Esophagus squamous epithelium (tissue), 5 donors: ENCODE measurements around the gene SVOPL. TPM values are rescaled to one million over a fixed set of nuclear protein-coding genes. Genes with fewer than 3 reads are reported as not detected.

Experiments
- DNase-seq: peaks from one replicate; lab custom pipeline; 2025; lab: John Stamatoyannopoulos, UW
- H3K27ac ChIP-seq, 4 donors: fragments of 200-600 bp; sonication (generic); one replicate each; pipeline ENCODE4 v1.5.1; 2016 to 2019; ENCODE audit warnings: mild to moderate bottlenecking in 1 of 4
- H3K27me3 ChIP-seq, 4 donors: fragments of 200-600 bp; sonication (generic); 1 replicate in 3 of 4; 2 replicates in 1 of 4; pipeline versions ENCODE4 v1.5.1 to v1.6.0; 2017 to 2021; ENCODE audit warnings: antibody characterized with exemption in 1 of 4
- H3K36me3 ChIP-seq, 3 donors: fragments of 200-600 bp; sonication (generic); one replicate each; pipeline ENCODE4 v1.5.1; 2016 to 2019
- H3K4me1 ChIP-seq, 3 donors: fragments of 200-600 bp; sonication (generic); one replicate each; pipeline ENCODE4 v1.5.1; 2017 to 2019
- H3K4me3 ChIP-seq, 4 donors: fragments of 200-600 bp; sonication (generic); 1 replicate in 3 of 4; 2 replicates in 1 of 4; pipeline ENCODE4 v1.5.1; 2016 to 2019; ENCODE audit warnings: mild to moderate bottlenecking in 2 of 4, moderate library complexity in 1 of 4
- H3K9me3 ChIP-seq, 3 donors: fragments of 200-600 bp; sonication (generic); one replicate each; pipeline ENCODE4 v1.5.1; 2016 to 2019
- CTCF ChIP-seq, 6 experiments: fragments of 450-650 bp in 4 of 6; fragments of 200-600 bp in 2 of 6; sonication (generic) in 2 of 6; IDR thresholded peaks; one replicate each; pipeline ENCODE4 v1.5.1; 2016 to 2019; ENCODE audit warnings: antibody characterized with exemption in 6 of 6, mild to moderate bottlenecking in 4 of 6, moderate library complexity in 4 of 6
- POLR2A ChIP-seq, 4 donors: fragments of 450-650 bp; IDR thresholded peaks; one replicate each; pipeline ENCODE4 v1.6.1; 2017; ENCODE audit warnings: antibody characterized with exemption in 4 of 4, mild to moderate bottlenecking in 4 of 4, moderate library complexity in 3 of 4
- WGBS, 2 donors: methylation state at CpG; one replicate each; pipeline ENCODE4 v1.1.5; 2018; 5-methylcytosine and 5-hydroxymethylcytosine counted together
- intact Hi-C: fragments of 100-400 bp; cut with DNase I; formaldehyde crosslinking; loops from one replicate; pipeline ENCODE4 v1.15.0; 2022
- total RNA-seq, 4 donors: library from RNA; depleted of rRNA; stranded (reverse); fragments of >200 nt; gene quantifications; one replicate each; pipeline ENCODE4 v1.1.0, GENCODE V29; 2016
- donor health status: DM: yes; HTN: yes; CAD: no.

The SVOPL gene
- total RNA-seq, 4 donors from 2014 or later: 0.18 TPM; not detected in 3

- peaks cover 0 to 34% (median 0%) of the 10 kb centered on the region in 4 donors for H3K27me3 ChIP-seq
- 41 to 49% methylated on average over 48 to 58 of the region's 59 CpGs for WGBS, 2 donors
- H3K36me3 ChIP-seq: no peaks in the 10 kb centered on the region
- DNase-seq: no peak
- TF ChIP-seq CTCF (IDR thresholded peaks at IDR 0.05) (no peak), POLR2A (IDR thresholded peaks at IDR 0.05) (no peak)
- H3K9me3 ChIP-seq: no peaks in the 10 kb centered on the region
- no peak overlapping the region for H3K27ac ChIP-seq
- H3K4me1 ChIP-seq: peaks cover 0 to 12% (median 4%) of the 10 kb centered on the region in 3 donors
- peak overlapping the region; percentile 20 to 58 (median 35) for H3K4me3 ChIP-seq
- intact Hi-C loops: no loop called here
Observed at GRCh38 chr7:138663725-138664710, 37.1 kb downstream of the SVOPL start.

DNA sequence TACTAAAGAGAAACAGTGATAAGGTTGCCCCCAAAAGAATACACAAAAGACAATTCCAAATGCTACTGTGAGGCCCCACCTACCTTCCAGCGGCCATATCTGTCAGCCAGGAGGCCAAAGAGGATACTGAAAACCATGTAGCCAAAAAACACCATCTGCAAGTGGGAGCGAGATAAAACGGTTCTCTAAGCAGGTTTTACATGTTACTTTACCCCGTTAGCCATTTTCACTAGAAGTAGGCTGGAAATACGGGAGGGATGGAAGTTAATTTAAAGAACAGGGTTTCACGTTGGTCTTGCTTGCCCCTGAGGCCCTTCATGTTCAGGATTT, 38.2 kb downstream of the SVOPL start:
- no peaks in the 10 kb centered on the region for H3K36me3 ChIP-seq
- H3K4me3 ChIP-seq: no peak overlapping the region
- no peaks in the 10 kb centered on the region for H3K9me3 ChIP-seq
- H3K27ac ChIP-seq: no peak overlapping the region
- peaks cover 0 to 33% (median 0%) of the 10 kb centered on the region in 4 donors for H3K27me3 ChIP-seq
- intact Hi-C loops: no loop called here
- H3K4me1 ChIP-seq: peaks cover 0 to 12% (median 4%) of the 10 kb centered on the region in 3 donors
- TF ChIP-seq POLR2A (IDR thresholded peaks at IDR 0.05) (no peak), CTCF (IDR thresholded peaks at IDR 0.05) (no peak)
- 79 to 84% methylated on average over 6 of the region's 6 CpGs for WGBS, 2 donors
- DNase-seq: no peak

DNA sequence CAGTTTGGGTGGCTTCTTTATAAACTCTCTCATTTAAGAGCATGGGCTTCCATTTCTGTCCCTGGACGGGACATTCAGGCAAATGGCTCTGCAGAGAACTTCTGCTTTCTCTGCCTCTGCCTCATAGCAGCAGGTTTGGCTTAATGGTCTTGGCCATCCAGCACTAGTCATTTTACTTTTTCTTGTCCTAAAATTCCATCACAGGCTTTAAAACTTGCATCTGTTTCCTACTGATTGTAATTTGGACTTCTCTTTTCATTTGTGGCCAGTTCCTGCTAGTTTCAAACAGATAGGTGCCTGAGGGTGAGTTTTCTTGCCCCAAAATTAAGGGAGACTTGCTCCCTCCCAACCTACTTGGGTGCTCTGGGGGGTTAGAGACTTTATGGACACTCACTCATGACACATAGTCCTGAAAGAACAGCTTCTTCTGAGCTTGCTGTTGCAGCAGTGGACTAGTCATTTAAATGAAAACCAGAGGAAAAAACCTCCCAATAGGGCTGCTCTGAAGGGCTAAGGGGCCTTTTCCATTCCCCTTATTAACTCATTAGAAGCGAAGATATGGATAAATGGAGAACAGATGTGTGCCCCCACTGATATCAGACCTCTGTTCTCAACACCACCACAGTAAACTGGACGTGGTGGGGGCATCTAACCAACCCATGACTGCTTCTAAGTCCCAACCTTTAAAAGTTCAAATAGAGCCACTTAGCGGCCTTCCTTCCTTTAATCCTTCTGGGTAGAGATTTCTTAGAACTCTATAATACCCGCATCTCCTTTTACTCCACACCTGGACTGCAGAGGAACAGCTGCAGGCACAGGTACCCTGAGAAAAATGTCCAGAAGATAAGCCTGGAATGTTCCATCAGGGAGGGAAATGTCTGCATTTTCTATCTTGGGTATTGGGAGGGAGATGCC, 38.8 kb downstream of the SVOPL start:
- H3K9me3 ChIP-seq: no peaks in the 10 kb centered on the region
- H3K4me1 ChIP-seq: peaks cover 0 to 12% (median 4%) of the 10 kb centered on the region in 3 donors
- no peak overlapping the region for H3K27ac ChIP-seq
- intact Hi-C loops: no loop called here
- 56 to 78% methylated on average over 5 of the region's 5 CpGs for WGBS, 2 donors
- DNase-seq: no peak
- H3K27me3 ChIP-seq: peaks cover 0 to 27% (median 0%) of the 10 kb centered on the region in 4 donors
- H3K4me3 ChIP-seq: no peak overlapping the region
- TF ChIP-seq POLR2A (IDR thresholded peaks at IDR 0.05) (no peak), CTCF (IDR thresholded peaks at IDR 0.05) (no peak)
- no peaks in the 10 kb centered on the region for H3K36me3 ChIP-seq

- WGBS, 2 donors: 52 to 56% methylated on average over 9 of the region's 9 CpGs
- Histone ChIP-seq H3K9me3 (no peaks in the 10 kb centered on the region), H3K4me1 (peaks cover 0 to 12% (median 4%) of the 10 kb centered on the region in 3 donors), H3K36me3 (no peaks in the 10 kb centered on the region), H3K4me3 (no peak overlapping the region), H3K27me3 (peaks cover 0 to 27% (median 0%) of the 10 kb centered on the region in 4 donors), H3K27ac (no peak overlapping the region)
- TF ChIP-seq CTCF (IDR thresholded peaks at IDR 0.05): no peak
- no peak for DNase-seq
- intact Hi-C loops: no loop called here
Observed at GRCh38 chr7:138661069-138661635, 40.0 kb downstream of the SVOPL start.
